Gastroesophageal sphincter (tissue), 3 donors: ENCODE results near the gene TGM3.

Source experiments
- CTCF ChIP-seq, 4 experiments: fragments of 200-600 bp in 2 of 4; fragments of 450-650 bp in 2 of 4; sonication (generic) in 1 of 4; IDR thresholded peaks; one replicate each; pipeline ENCODE4 v1.5.1; 2017 to 2019; ENCODE audit warnings: antibody characterized with exemption in 4 of 4, mild to moderate bottlenecking in 2 of 4, moderate library complexity in 2 of 4
- EP300 ChIP-seq: sonication (generic); formaldehyde crosslinking; IDR thresholded peaks from one replicate; pipeline ENCODE4 v1.6.1; 2017; ENCODE audit warnings: antibody characterized with exemption, mild to moderate bottlenecking
- POLR2AphosphoS5 ChIP-seq: sonication (generic); formaldehyde crosslinking; IDR thresholded peaks from one replicate; pipeline ENCODE4 v1.6.1; 2017; ENCODE audit warnings: antibody characterized with exemption

GRCh38 chr20:2314759-2315439 lies 19.1 kb downstream of the TGM3 start:
- TF ChIP-seq POLR2AphosphoS5: no peak
- no peak for TF ChIP-seq CTCF (IDR thresholded peaks at IDR 0.05)
- no peak for TF ChIP-seq EP300
